Astrocyte (in vitro differentiated cells and primary cell): ENCODE results near the gene ASB6.

ENCODE experiments used
- EZH2 ChIP-seq: IDR thresholded peaks from 2 replicates; pipeline ENCODE4 v1.6.1; 2012; ENCODE audit warnings: mild to moderate bottlenecking, low read length, inconsistent platforms; ENCODE audit not compliant: insufficient read depth
- TF ChIP-seq, protein P1 (sequence below): IDR thresholded peaks from 2 replicates; pipeline ENCODE4 v1.5.1; 2011; ENCODE audit warnings: low read depth, mild to moderate bottlenecking, inconsistent platforms, low read length, moderate library complexity; ENCODE audit not compliant: insufficient read depth

DNA sequence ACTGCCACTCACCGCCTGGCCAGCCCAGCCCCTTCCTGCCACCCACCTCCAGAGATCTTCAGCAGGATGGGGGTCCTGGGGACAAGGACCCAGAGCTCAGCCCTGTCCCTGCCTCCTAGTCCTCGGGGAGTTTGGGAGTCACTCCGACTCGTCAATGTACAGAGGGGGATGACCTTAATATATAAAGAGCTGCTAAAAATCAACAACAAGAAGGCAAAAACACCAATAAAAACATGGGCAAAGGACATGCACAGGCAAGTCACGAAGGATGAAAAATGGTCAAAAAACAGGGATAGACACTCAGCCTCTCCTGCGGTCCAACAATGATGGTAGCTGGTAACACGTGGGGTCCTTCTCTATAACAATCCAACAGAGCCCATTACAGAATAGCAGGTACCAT is 4.7 kb upstream of the ASB6 start:
- TF ChIP-seq, protein P1, sequence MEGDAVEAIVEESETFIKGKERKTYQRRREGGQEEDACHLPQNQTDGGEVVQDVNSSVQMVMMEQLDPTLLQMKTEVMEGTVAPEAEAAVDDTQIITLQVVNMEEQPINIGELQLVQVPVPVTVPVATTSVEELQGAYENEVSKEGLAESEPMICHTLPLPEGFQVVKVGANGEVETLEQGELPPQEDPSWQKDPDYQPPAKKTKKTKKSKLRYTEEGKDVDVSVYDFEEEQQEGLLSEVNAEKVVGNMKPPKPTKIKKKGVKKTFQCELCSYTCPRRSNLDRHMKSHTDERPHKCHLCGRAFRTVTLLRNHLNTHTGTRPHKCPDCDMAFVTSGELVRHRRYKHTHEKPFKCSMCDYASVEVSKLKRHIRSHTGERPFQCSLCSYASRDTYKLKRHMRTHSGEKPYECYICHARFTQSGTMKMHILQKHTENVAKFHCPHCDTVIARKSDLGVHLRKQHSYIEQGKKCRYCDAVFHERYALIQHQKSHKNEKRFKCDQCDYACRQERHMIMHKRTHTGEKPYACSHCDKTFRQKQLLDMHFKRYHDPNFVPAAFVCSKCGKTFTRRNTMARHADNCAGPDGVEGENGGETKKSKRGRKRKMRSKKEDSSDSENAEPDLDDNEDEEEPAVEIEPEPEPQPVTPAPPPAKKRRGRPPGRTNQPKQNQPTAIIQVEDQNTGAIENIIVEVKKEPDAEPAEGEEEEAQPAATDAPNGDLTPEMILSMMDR = no peak
- no peak for TF ChIP-seq EZH2
